SJCRH30 (cell line): Measurements from ENCODE around the gene SLC7A7. TPM values are rescaled to one million over a fixed set of nuclear protein-coding genes. Genes with fewer than 3 reads are reported as not detected.
"Not testable (repeated sequence)": the region's sequence is repeated elsewhere in the genome, so short reads cannot be mapped to it uniquely, and the experiment has no call there.

Experiments used
- DNase-seq, 2 experiments: peaks; one replicate each; pipeline ENCODE4 v3.0.0-alpha.2; 2015 to 2020
- H3K27ac ChIP-seq: fragments of 250-450 bp; sonication (Bioruptor Pico); 2 replicates; pipeline ENCODE4 v1.5.1; 2020; ENCODE audit warnings: mild to moderate bottlenecking, moderate library complexity
- H3K27me3 ChIP-seq: fragments of 250-450 bp; sonication (Bioruptor Pico); 2 replicates; pipeline ENCODE4 v1.5.1; 2020; ENCODE audit warnings: mild to moderate bottlenecking, moderate library complexity
- H3K36me3 ChIP-seq: fragments of 250-450 bp; sonication (Bioruptor Pico); 2 replicates; pipeline ENCODE4 v1.5.1; 2020; ENCODE audit warnings: mild to moderate bottlenecking, moderate library complexity
- H3K4me1 ChIP-seq: fragments of 250-450 bp; sonication (Bioruptor Pico); 2 replicates; pipeline ENCODE4 v1.5.1; 2020; ENCODE audit warnings: mild to moderate bottlenecking, moderate library complexity
- H3K4me3 ChIP-seq: fragments of 250-450 bp; sonication (Bioruptor Pico); 2 replicates; pipeline ENCODE4 v1.5.1; 2020; ENCODE audit warnings: mild to moderate bottlenecking, moderate library complexity
- H3K9me3 ChIP-seq: fragments of 250-450 bp; sonication (Bioruptor Pico); replicated peaks from 2 replicates; pipeline ENCODE4 v1.5.1; 2020; ENCODE audit warnings: mild to moderate bottlenecking, moderate library complexity
- total RNA-seq: library from RNA; depleted of rRNA; stranded (reverse); fragments of >200 nt; shearing (Covaris generic); gene quantifications from 2 replicates; pipeline ENCODE4 v1.2.3, GENCODE V29; 2014; rRNA removed

The SLC7A7 gene
- total RNA-seq, 1 experiment from 2014 or later, result 47.8 TPM

DNA sequence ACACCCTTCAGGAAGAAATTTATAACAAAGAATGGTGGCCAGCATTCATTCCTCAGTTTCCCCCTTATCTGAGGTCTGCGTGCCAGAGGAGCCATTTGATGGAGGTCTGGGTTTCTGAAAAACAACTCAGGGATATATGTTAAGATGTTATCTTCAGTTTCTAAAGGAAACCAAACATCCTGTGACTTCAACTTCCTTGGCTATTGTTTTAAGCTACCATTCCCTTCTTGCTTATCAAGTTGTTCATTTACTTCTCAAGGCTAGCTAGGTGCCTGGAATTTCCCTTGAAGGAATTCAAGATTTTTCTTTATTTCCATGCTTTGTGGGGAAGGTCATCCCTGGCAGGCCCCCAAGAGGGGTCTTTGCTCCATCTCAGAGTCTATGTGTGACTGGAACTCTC lies 75.8 kb downstream of the SLC7A7 start:
- DNase-seq, result no peak
- H3K27ac ChIP-seq, result no peak overlapping the region
- H3K4me1 ChIP-seq, result no peaks in the 10 kb centered on the region
- H3K27me3 ChIP-seq, result no peaks in the 10 kb centered on the region
- H3K9me3 ChIP-seq, result no peaks in the 10 kb centered on the region
- H3K36me3 ChIP-seq, result no peaks in the 10 kb centered on the region
- no peak overlapping the region for H3K4me3 ChIP-seq

DNA sequence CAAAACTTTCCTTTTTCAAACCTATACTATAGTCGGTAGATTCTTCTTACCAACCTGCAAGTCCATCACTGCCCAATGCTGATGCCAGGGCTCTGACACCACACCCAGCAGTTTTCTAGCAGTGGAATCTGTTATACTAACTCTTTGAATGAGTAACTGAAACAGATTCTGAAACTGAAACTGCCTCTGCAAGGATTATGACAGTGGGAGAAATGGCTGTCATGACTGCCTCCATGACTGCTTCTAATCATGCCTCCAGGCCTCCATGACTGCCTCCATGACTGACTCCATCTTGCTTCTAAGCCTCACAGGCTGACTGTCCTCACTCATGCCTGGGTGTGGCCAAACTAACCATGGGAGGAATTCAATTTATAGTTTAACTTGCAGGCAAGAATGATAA lies 78.2 kb downstream of the SLC7A7 start:
- no peak overlapping the region for H3K27ac ChIP-seq
- no peak for DNase-seq
- H3K4me3 ChIP-seq, result no peak overlapping the region
- no peaks in the 10 kb centered on the region for H3K9me3 ChIP-seq
- H3K36me3 ChIP-seq, result no peaks in the 10 kb centered on the region
- H3K4me1 ChIP-seq, result no peaks in the 10 kb centered on the region
- H3K27me3 ChIP-seq, result no peaks in the 10 kb centered on the region

DNA sequence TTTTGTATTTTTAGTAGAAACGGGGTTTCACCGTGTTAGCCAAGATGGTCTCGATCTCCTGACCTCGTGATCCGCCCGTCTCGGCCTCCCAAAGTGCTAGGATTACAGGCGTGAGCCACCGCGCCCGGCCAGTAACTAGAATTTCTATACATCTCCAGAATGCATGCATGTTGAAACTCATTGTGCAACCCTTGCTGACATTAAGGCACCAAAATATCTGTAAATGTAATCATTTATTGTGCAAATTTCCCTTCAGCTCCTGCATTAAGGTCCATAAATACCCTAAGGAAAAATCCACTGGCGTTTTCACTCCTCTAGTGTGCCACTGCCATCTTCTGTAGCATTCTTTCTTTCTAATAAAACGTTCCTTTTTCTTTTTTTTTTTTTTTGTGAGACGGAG lies 78.9 kb downstream of the SLC7A7 start:
- not testable (repeated sequence) for H3K27me3 ChIP-seq, H3K4me3 ChIP-seq, DNase-seq, H3K9me3 ChIP-seq, H3K4me1 ChIP-seq, H3K27ac ChIP-seq, H3K36me3 ChIP-seq

DNA sequence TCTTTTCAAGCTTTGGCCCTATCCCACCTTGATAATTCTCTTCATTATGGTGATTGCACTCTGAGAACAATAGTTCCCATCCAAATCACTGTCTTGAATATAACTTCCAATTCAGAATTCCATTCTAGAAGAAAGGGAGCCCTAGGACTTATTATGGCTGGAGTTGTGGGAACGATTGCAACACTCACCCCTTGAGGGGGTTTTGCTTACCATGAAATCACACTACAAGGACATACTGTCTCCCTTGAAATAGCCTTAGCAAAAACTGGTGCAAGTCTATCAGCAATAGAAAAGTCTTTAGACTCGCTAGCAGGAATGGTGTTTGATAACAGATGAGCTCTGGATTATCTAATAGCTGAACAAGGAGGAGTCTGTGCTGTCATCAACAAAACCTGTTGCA lies 80.1 kb downstream of the SLC7A7 start:
- Histone ChIP-seq H3K9me3 (no peaks in the 10 kb centered on the region), H3K27me3 (no peaks in the 10 kb centered on the region), H3K36me3 (no peaks in the 10 kb centered on the region), H3K27ac (no peak overlapping the region), H3K4me3 (no peak overlapping the region), H3K4me1 (no peaks in the 10 kb centered on the region)
- no peak for DNase-seq

DNA sequence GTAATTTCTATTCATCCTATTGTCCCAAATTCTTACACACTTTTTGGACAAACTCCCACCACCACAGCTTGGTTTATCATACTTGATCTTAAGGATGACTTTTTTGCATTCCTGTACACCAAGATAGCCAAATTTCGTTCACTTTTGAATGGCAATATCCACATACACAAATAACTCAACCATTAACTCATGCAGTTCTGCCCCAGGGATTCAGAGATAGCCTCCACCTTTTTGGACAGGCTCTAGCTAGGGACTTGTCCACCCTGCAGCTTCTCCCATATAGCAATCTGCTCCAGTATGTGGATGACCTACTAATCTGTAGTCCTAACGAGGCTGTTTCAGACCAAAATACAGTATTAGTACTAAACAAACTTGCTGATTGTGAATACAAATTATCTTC lies 81.4 kb downstream of the SLC7A7 start:
- no peak overlapping the region for H3K4me3 ChIP-seq
- no peak overlapping the region for H3K27ac ChIP-seq
- no peaks in the 10 kb centered on the region for H3K9me3 ChIP-seq
- no peaks in the 10 kb centered on the region for H3K4me1 ChIP-seq
- no peak for DNase-seq
- no peaks in the 10 kb centered on the region for H3K36me3 ChIP-seq
- H3K27me3 ChIP-seq, result no peaks in the 10 kb centered on the region

DNA sequence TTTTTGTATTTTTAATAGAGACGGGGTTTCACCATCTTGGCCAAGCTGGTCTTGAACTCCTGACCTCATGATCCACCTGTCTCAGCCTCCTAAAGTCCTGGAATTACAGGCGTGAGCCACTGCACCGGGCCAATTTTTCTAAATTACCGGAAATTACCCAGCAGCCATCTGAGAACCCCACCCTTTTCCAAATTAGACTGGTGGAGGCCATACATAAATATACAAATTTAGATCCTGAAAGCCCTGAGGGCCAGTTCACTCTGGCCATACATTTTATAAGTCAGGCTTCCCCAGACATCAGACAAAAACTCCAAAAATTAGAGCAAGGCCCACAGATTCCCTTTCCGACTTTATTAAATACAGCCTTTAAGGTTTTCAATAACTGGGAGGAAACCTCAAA lies 83.2 kb downstream of the SLC7A7 start:
- not testable (repeated sequence) for H3K36me3 ChIP-seq, H3K4me1 ChIP-seq, DNase-seq, H3K27me3 ChIP-seq, H3K4me3 ChIP-seq, H3K27ac ChIP-seq, H3K9me3 ChIP-seq

DNA sequence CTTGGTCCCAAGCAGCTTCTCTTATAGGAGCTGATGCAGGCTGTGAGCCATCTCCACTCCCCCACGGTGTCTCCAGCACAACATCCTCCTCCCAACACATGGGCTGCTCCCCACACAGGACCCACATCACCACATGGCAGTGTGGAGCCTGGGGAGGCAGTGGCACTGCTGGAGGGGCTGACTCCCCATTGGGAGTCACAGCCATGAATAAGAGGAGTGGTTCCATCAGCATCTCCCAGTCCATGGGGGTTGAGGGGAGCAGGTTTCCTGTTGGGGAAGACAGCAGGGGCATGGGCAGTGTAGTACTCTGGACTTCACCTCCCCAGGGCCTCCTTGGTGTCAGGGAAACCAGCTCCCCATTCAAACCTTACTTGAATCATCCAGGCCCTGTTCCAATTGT lies 89.2 kb downstream of the SLC7A7 start:
- H3K4me1 ChIP-seq, result no peaks in the 10 kb centered on the region

DNA sequence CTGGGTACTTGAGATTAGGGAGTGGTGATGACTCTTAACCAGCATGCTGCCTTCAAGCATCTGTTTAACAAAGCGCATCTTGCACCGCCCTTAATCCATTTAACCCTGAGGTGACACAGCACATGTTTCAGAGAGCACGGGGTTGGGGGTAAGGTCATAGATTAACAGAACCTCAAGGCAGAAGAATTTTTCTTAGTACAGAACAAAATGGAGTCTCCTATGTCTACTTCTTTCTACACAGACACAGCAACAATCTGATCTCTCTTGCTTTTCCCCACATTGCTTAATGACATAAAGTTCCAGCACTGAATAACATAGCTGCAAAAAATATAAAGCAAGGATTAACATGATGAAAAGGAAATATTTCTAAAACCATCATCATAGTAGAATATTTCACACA lies 89.9 kb downstream of the SLC7A7 start:
- not testable (repeated sequence) for H3K4me3 ChIP-seq, H3K36me3 ChIP-seq, H3K9me3 ChIP-seq, H3K27me3 ChIP-seq, H3K4me1 ChIP-seq, DNase-seq, H3K27ac ChIP-seq

More for the DNA sequence above, 89.2 kb downstream of the SLC7A7 start:
- H3K4me3 ChIP-seq, result no peak overlapping the region
- no peaks in the 10 kb centered on the region for H3K27me3 ChIP-seq
- no peak for DNase-seq
- H3K9me3 ChIP-seq, result no peaks in the 10 kb centered on the region
- H3K36me3 ChIP-seq, result no peaks in the 10 kb centered on the region
- H3K27ac ChIP-seq, result no peak overlapping the region

DNA sequence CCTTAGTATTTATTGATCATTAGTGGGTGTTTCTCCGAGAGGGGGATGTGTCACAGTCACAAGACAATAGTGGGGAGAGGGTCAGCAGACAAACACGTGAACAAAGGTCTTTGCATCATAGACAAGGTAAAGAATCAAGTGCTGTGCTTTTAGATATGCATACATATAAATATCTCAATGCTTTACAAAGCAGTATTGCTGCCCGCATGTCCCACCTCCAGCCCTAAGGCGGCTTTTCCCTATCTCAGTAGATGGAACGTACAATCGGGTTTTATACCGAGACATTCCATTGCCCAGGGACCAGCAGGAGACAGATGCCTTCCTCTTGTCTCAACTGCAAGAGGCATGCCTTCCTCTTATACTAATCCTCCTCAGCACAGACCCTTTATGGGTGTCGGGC lies 90.4 kb downstream of the SLC7A7 start:
- H3K4me1 ChIP-seq, H3K9me3 ChIP-seq, H3K27me3 ChIP-seq, H3K36me3 ChIP-seq, DNase-seq, H3K27ac ChIP-seq, H3K4me3 ChIP-seq: not testable (repeated sequence)

DNA sequence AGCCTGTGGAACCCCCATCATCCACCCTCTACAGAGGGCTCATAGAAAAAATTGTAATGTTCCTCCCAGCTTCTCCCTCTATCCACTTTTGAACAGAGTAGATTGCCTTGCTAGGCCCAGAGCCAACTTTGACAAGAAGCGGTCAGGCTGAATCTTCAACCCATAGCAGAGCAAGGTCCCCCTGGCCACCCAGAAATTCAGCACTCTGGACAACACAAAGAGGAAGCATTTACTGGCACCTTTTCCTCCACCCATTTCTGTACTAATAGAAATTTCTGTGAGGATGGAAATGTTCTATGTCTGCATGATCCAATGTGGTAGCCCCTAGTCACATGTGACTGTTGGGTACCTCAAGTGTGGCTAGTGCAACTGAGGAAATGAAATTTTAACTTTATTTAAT lies 91.4 kb downstream of the SLC7A7 start:
- no peak for DNase-seq
- H3K4me1 ChIP-seq, result no peaks in the 10 kb centered on the region
- H3K27ac ChIP-seq, result no peak overlapping the region
- no peak overlapping the region for H3K4me3 ChIP-seq
- H3K36me3 ChIP-seq, result no peaks in the 10 kb centered on the region
- no peaks in the 10 kb centered on the region for H3K27me3 ChIP-seq
- H3K9me3 ChIP-seq, result no peaks in the 10 kb centered on the region

Other genes with a start within 250 kb of the SLC7A7 start
- gene DAD1, start 226.2 kb downstream of the SLC7A7 start, total RNA-seq, result 225 and 241 TPM in 2 replicates
- gene ABHD4, start 217.1 kb downstream of the SLC7A7 start, total RNA-seq, result 6.1 and 7.2 TPM in 2 replicates
- gene OR6J1, start 171.1 kb downstream of the SLC7A7 start, total RNA-seq, result not detected in 2 replicates
- 134 and 145 TPM in 2 replicates for gene OXA1L, start 48.7 kb downstream of the SLC7A7 start, total RNA-seq
- 65.1 and 95.5 TPM in 2 replicates for gene MRPL52, start 14.5 kb upstream of the SLC7A7 start, total RNA-seq
- gene MMP14, start 21.1 kb upstream of the SLC7A7 start, total RNA-seq, result 96.7 and 98.7 TPM in 2 replicates
- 12.2 and 12.5 TPM in 2 replicates for gene LRP10, start 56.3 kb upstream of the SLC7A7 start, total RNA-seq
- not detected in 2 replicates for gene REM2, start 67.8 kb upstream of the SLC7A7 start, total RNA-seq
- 83.8 and 92.9 TPM in 2 replicates for gene RBM23, start 103.7 kb upstream of the SLC7A7 start, total RNA-seq
- 104 and 113 TPM in 2 replicates for gene PRMT5, start 113.9 kb upstream of the SLC7A7 start, total RNA-seq
- 42.9 and 44.5 TPM in 2 replicates for gene HAUS4, start 141.7 kb upstream of the SLC7A7 start, total RNA-seq
- 41.1 and 47.3 TPM in 2 replicates for gene AJUBA, start 167.1 kb upstream of the SLC7A7 start, total RNA-seq
- gene C14orf93, start 194.7 kb upstream of the SLC7A7 start, total RNA-seq, result 11.9 and 13.5 TPM in 2 replicates
- 224 and 242 TPM in 2 replicates for gene PSMB5, start 219.5 kb upstream of the SLC7A7 start, total RNA-seq
- not detected in 2 replicates for gene PSMB11, start 226.8 kb upstream of the SLC7A7 start, total RNA-seq
- 8.3 and 9.6 TPM in 2 replicates for gene CDH24, start 242.1 kb upstream of the SLC7A7 start, total RNA-seq